ENCODE data around the gene KRTAP23-1.

The KRTAP23-1 gene

DNA sequence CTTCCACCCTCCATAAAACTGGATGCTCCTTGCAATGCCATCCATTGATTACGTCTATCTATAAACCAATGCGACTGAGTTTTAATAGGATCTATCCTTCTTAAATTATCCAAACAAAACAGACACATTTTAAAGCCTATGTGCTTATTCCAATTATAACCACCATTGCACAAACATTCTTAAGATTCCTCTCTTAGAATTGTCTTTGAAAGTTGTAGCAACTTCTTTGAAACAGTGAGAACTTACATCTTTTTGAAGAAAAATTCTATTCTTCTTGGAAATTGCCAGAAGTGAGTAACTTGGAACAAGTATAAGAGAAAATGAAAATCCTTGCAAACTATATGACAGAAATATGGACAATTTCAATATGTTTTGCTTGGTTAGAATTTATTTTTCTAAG lies 28.2 kb downstream of the KRTAP23-1 start, which contains the start of gene KRTAP26-1:
KRTAP26-1 (minus strand) TSS at position 101 of the 400 bp plus-strand sequence. CDS start 280 bp downstream, outside the sequence.
- H3K36me3 ChIP-seq (replicated peaks; ENCODE audit: insufficient read depth, low read length) = no peaks in the 10 kb centered on the region
- no peak within 1 kb of the TSS for H3K9ac ChIP-seq (ENCODE audit: low read length)
- no peaks in the 10 kb centered on the region for H3K79me2 ChIP-seq (ENCODE audit: low read length)
- no peaks in the 10 kb centered on the region for H3K9me3 ChIP-seq (replicated peaks; ENCODE audit: insufficient read depth, low read length)
- no peaks in the 10 kb centered on the region for H3K27me3 ChIP-seq (replicated peaks; ENCODE audit: insufficient read depth, low read length)
- DNase-seq = no peak
- H2AFZ ChIP-seq (ENCODE audit: low read length) = no peak within 1 kb of the TSS
- H3K9me2 ChIP-seq (replicated peaks; ENCODE audit: insufficient read depth, low read length) = no peaks in the 10 kb centered on the region
- H3K4me3 ChIP-seq (ENCODE audit: low read length) = no peak within 1 kb of the TSS
- H4K20me1 ChIP-seq (ENCODE audit: insufficient read depth, low read length) = no peaks in the 10 kb centered on the region
- H3K4me1 ChIP-seq (ENCODE audit: low read length) = no peaks in the 10 kb centered on the region
- no peak within 1 kb of the TSS for H3K27ac ChIP-seq (ENCODE audit: low read length)
- H3F3A ChIP-seq (ENCODE audit: insufficient read depth, low read length) = no peaks in the 10 kb centered on the region
- no peak within 1 kb of the TSS for H3K4me2 ChIP-seq (ENCODE audit: low read depth, low read length)
- TF ChIP-seq, protein P1, sequence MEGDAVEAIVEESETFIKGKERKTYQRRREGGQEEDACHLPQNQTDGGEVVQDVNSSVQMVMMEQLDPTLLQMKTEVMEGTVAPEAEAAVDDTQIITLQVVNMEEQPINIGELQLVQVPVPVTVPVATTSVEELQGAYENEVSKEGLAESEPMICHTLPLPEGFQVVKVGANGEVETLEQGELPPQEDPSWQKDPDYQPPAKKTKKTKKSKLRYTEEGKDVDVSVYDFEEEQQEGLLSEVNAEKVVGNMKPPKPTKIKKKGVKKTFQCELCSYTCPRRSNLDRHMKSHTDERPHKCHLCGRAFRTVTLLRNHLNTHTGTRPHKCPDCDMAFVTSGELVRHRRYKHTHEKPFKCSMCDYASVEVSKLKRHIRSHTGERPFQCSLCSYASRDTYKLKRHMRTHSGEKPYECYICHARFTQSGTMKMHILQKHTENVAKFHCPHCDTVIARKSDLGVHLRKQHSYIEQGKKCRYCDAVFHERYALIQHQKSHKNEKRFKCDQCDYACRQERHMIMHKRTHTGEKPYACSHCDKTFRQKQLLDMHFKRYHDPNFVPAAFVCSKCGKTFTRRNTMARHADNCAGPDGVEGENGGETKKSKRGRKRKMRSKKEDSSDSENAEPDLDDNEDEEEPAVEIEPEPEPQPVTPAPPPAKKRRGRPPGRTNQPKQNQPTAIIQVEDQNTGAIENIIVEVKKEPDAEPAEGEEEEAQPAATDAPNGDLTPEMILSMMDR (IDR thresholded peaks at IDR 0.05; ENCODE audit: low read length) = no peak
- TF ChIP-seq EZH2 (optimal IDR thresholded peaks at IDR 0.05; ENCODE audit: low read depth, low read length) = no peak
- TF ChIP-seq EZH2phosphoT487 (IDR thresholded peaks at IDR 0.05; ENCODE audit: low read length) = no peak

DNA sequence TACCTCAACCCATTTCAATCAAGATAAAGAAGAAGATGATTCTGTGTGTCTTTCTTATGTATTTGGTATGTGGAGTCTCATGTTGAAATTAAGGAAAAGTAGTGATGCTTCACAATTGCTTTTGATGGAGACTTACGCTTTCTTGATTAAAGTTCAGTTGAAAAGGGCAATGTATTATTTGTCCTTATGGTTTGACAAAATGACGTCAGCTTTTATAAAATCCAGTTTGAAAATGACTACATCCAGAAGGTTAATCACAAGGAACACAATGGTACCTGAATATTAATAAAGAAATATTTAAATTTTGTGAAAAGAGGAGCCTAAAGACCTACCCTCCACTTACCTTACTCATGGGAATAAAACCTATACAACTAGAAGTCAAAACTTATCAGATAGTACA lies 32.7 kb downstream of the KRTAP23-1 start:
- H3K9me3 ChIP-seq (replicated peaks; ENCODE audit: insufficient read depth, low read length) = no peaks in the 10 kb centered on the region
- H3K36me3 ChIP-seq (replicated peaks; ENCODE audit: insufficient read depth, low read length) = no peaks in the 10 kb centered on the region
- no peaks in the 10 kb centered on the region for H4K20me1 ChIP-seq (ENCODE audit: insufficient read depth, low read length)
- no peaks in the 10 kb centered on the region for H3K9me2 ChIP-seq (replicated peaks; ENCODE audit: insufficient read depth, low read length)
- H3K27ac ChIP-seq (ENCODE audit: low read length) = no peak overlapping the region
- H3K4me2 ChIP-seq (ENCODE audit: low read depth, low read length) = no peak overlapping the region
- H3K4me3 ChIP-seq (ENCODE audit: low read length) = no peak overlapping the region
- TF ChIP-seq EZH2 (optimal IDR thresholded peaks at IDR 0.05; ENCODE audit: low read depth, low read length) = no peak
- TF ChIP-seq, protein P1 (IDR thresholded peaks at IDR 0.05; ENCODE audit: low read length) = no peak
- TF ChIP-seq EZH2phosphoT487 (IDR thresholded peaks at IDR 0.05; ENCODE audit: low read length) = no peak
- no peaks in the 10 kb centered on the region for H3F3A ChIP-seq (ENCODE audit: insufficient read depth, low read length)
- DNase-seq = no peak
- H2AFZ ChIP-seq (ENCODE audit: low read length) = no peak overlapping the region
- H3K79me2 ChIP-seq (ENCODE audit: low read length) = no peaks in the 10 kb centered on the region
- no peaks in the 10 kb centered on the region for H3K27me3 ChIP-seq (replicated peaks; ENCODE audit: insufficient read depth, low read length)
- H3K9ac ChIP-seq (ENCODE audit: low read length) = no peak overlapping the region
- H3K4me1 ChIP-seq (ENCODE audit: low read length) = no peaks in the 10 kb centered on the region

DNA sequence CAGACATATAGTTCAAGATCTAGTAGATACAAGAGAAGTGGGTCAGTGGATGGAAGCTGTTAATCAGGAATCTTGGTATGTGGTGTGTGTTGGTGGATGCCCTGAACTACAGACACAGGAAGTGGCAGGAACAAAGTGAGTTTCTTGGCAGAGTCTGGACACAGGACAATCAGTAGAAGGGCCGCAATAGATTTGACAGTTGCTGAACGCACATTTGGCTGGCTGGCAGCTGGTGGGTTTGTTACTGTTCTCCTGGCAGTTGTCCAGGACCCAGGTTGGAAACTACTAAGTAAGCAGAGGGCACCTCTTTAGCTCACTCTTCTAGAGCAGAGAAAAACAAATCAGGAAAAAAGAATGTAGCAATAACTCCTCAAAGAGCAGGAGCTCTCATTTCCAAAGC lies 41.5 kb downstream of the KRTAP23-1 start:
- Histone ChIP-seq H3K27ac (ENCODE audit: low read length) (no peak overlapping the region), H3K36me3 (replicated peaks; ENCODE audit: insufficient read depth, low read length) (no peaks in the 10 kb centered on the region), H3K9me3 (replicated peaks; ENCODE audit: insufficient read depth, low read length) (no peaks in the 10 kb centered on the region), H3K27me3 (replicated peaks; ENCODE audit: insufficient read depth, low read length) (no peaks in the 10 kb centered on the region), H2AFZ (ENCODE audit: low read length) (no peak overlapping the region), H3K4me1 (ENCODE audit: low read length) (no peaks in the 10 kb centered on the region), H3K4me2 (ENCODE audit: low read depth, low read length) (no peak overlapping the region), H4K20me1 (ENCODE audit: insufficient read depth, low read length) (no peaks in the 10 kb centered on the region), H3K4me3 (ENCODE audit: low read length) (no peak overlapping the region), H3K9me2 (replicated peaks; ENCODE audit: insufficient read depth, low read length) (no peaks in the 10 kb centered on the region), H3K79me2 (ENCODE audit: low read length) (no peaks in the 10 kb centered on the region), H3K9ac (ENCODE audit: low read length) (no peak overlapping the region), H3F3A (ENCODE audit: insufficient read depth, low read length) (no peaks in the 10 kb centered on the region)
- no peak for DNase-seq
- TF ChIP-seq, protein P1 (IDR thresholded peaks at IDR 0.05; ENCODE audit: low read length) = no peak
- TF ChIP-seq EZH2 (optimal IDR thresholded peaks at IDR 0.05; ENCODE audit: low read depth, low read length) = no peak
- no peak for TF ChIP-seq EZH2phosphoT487 (IDR thresholded peaks at IDR 0.05; ENCODE audit: low read length)
